ENCODE results near the gene SNED1.

The SNED1 gene

GRCh38 chr2:241121008-241121407 is 122.6 kb downstream of the SNED1 start:
- ATAC-seq (no peak), DNase-seq (no peak)
- no peaks in the 10 kb centered on the region for H3K27me3 Mint-ChIP-seq
- H3K9me3 Mint-ChIP-seq = peaks cover 5 to 10% of the 10 kb centered on the region in 2 donors
- peaks cover 25% of the 10 kb centered on the region for H3K4me1 Mint-ChIP-seq
- no peak overlapping the region for H3K27ac Mint-ChIP-seq
- no peak overlapping the region for H3K4me3 Mint-ChIP-seq

GRCh38 chr2:241122376-241123002 is 124.1 kb downstream of the SNED1 start:
- no peak overlapping the region for H3K27ac Mint-ChIP-seq
- ATAC-seq (no peak), DNase-seq (no peak)
- no peaks in the 10 kb centered on the region for H3K27me3 Mint-ChIP-seq
- peaks cover 5 to 10% of the 10 kb centered on the region in 2 donors for H3K9me3 Mint-ChIP-seq
- H3K4me1 Mint-ChIP-seq = peaks cover 35% of the 10 kb centered on the region
- no peak overlapping the region for H3K4me3 Mint-ChIP-seq

GRCh38 chr2:241123816-241124536 is 125.6 kb downstream of the SNED1 start:
- Mint-ChIP-seq H3K27ac (peak overlapping the region; percentile 11 to 72), H3K4me1 (peaks cover 50% of the 10 kb centered on the region), H3K4me3 (peak overlapping the region; percentile 46 to 63), H3K27me3 (no peaks in the 10 kb centered on the region), H3K9me3 (peaks cover 5 to 10% of the 10 kb centered on the region in 2 donors)
- DNase-seq (no peak), ATAC-seq (peak; percentile 33)

DNA sequence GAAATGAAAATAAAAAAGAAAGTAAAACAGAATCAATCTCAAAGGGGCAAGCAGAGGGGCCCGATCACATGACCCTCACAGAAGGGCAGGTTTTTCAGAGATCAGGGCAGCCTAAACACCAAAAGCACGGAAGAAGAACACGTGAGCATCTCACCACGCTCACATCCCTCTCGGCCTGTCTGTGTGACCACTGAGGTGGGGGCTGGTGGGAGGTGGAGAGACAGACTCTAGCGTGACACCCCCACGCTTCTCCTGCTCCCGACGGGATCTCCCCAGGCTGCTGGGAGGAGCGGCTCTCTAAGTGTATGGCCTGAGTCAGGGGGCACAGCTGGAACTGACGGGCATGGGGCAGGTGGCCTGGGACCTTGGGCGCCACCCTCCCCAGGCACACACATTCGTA is 127.2 kb downstream of the SNED1 start:
- H3K9me3 Mint-ChIP-seq = peaks cover 0 to 4% of the 10 kb centered on the region in 2 donors
- H3K4me3 Mint-ChIP-seq = peak overlapping the region; percentile 40 to 52
- peaks cover 55% of the 10 kb centered on the region for H3K4me1 Mint-ChIP-seq

GRCh38 chr2:241126201-241126611 is 127.8 kb downstream of the SNED1 start:
- Mint-ChIP-seq H3K9me3 (no peaks in the 10 kb centered on the region), H3K4me3 (peak overlapping the region; percentile 40 to 52), H3K27ac (peak overlapping the region in 1 of 2 donors; percentile 19), H3K27me3 (no peaks in the 10 kb centered on the region), H3K4me1 (peaks cover 55% of the 10 kb centered on the region)
- DNase-seq (no peak), ATAC-seq (no peak)

More for the DNA sequence above, 127.2 kb downstream of the SNED1 start:
- Mint-ChIP-seq H3K27me3 (no peaks in the 10 kb centered on the region), H3K27ac (peak overlapping the region in 1 of 2 donors; percentile 76)
- ATAC-seq = no peak
- no peak for DNase-seq

- H3K4me3 Mint-ChIP-seq = peak overlapping the region in 1 of 2 donors; percentile 85
- H3K4me1 Mint-ChIP-seq = peaks cover 55% of the 10 kb centered on the region
- H3K27ac Mint-ChIP-seq = peak overlapping the region in 1 of 2 donors; percentile 33
- no peaks in the 10 kb centered on the region for H3K27me3 Mint-ChIP-seq
- ATAC-seq (no peak), DNase-seq (no peak)
- no peaks in the 10 kb centered on the region for H3K9me3 Mint-ChIP-seq
Observed at GRCh38 chr2:241126771-241127202, 128.4 kb downstream of the SNED1 start.

DNA sequence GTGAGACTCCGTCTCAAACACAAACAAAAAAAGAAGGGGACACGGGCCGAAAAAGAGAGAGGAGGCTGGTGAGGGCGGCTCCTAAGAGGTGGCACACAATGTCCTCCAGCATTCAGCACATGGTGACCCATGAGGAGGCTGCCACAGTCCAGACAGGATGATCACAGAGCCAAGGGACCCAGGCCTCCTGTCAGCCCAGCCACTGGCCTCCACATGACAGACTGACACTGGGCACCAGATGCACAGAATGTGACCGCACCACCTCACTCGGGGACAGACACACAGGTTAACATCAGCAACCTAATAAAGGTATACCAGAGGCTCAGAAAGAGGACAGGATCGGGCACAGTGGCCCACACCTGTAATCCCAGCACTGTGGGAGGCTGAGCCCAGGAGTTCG is 129.8 kb downstream of the SNED1 start:
- Mint-ChIP-seq H3K9me3 (no peaks in the 10 kb centered on the region), H3K4me1 (peaks cover 59% of the 10 kb centered on the region), H3K27ac (peak overlapping the region; percentile 100), H3K4me3 (peak overlapping the region; percentile 78 to 85), H3K27me3 (no peaks in the 10 kb centered on the region)
- DNase-seq = no peak
- no peak for ATAC-seq

DNA sequence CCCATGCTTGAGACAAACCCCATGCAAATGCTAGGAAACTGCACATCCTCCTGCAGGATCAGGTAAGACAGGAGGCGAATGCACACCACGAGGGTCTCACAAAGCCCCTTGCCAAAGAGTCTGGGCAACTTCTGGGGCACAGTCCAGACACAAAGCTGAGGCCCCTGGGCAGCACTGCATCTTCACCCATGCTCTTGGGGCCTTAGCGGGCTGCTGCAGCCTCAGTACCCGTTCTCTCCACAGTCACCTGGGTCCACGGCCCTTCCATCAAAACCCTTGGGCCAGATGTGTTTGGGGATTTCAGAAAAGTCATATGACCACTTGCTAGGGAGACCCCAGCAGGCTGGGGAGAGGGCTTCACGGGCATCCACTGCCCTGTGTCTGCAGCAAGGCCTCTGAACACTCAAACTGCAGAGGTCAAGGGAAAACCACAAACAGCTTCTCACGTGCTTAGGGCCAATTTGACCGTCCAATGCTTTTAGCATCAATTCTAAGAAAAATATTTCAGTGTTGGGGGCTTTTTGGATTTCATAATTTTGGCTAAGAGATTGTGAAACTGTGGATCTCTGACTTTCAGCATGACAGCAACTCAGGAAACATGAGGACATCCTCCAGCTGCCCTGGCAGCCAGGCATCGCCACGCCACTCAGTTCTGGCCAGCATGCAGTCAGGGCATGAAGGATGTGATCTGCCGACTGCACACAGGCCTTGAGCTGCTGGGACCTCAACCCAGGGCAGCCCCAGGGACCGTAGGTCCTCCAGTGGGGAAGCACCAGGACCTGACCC is 130.9 kb downstream of the SNED1 start:
- DNase-seq (no peak), ATAC-seq (no peak)
- peak overlapping the region; percentile 8 to 28 for H3K4me3 Mint-ChIP-seq
- H3K4me1 Mint-ChIP-seq = peaks cover 54% of the 10 kb centered on the region
- H3K27me3 Mint-ChIP-seq = no peaks in the 10 kb centered on the region
- H3K27ac Mint-ChIP-seq = peak overlapping the region; percentile 82 to 91
- H3K9me3 Mint-ChIP-seq = no peaks in the 10 kb centered on the region

DNA sequence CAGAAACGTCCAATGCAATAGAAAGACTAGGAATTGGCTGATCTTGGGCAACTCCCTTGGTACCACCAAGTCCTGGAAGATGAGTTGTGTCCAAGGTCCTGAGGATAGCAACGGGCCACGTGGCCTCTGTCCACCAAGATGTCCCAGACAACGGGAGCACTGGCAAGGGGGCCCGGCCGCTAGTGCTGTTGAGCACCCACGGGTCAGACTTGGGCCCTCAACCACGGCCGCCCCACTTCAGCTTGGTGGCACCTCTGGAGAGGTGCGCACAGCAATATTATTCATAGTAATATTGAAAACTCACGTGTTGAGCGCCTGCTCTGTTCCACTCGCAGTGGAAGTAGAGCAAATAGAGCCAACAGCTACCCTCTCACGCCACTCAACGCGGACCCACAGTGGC is 131.9 kb downstream of the SNED1 start:
- peak overlapping the region in 1 of 2 donors; percentile 50 for H3K27ac Mint-ChIP-seq

GRCh38 chr2:241131531-241131930 is 133.1 kb downstream of the SNED1 start:
- Mint-ChIP-seq H3K27ac (no peak overlapping the region), H3K9me3 (no peaks in the 10 kb centered on the region), H3K4me3 (no peak overlapping the region), H3K27me3 (no peaks in the 10 kb centered on the region), H3K4me1 (peaks cover 40% of the 10 kb centered on the region)
- no peak for ATAC-seq
- DNase-seq = no peak

More for the DNA sequence above, 131.9 kb downstream of the SNED1 start:
- DNase-seq = no peak
- no peaks in the 10 kb centered on the region for H3K9me3 Mint-ChIP-seq
- H3K4me1 Mint-ChIP-seq = peaks cover 52% of the 10 kb centered on the region
- no peak overlapping the region for H3K4me3 Mint-ChIP-seq
- H3K27me3 Mint-ChIP-seq = no peaks in the 10 kb centered on the region
- ATAC-seq = no peak

GRCh38 chr2:241132538-241133435 is 134.4 kb downstream of the SNED1 start:
- H3K27ac Mint-ChIP-seq = no peak overlapping the region
- no peak for ATAC-seq
- DNase-seq = no peak
- no peaks in the 10 kb centered on the region for H3K27me3 Mint-ChIP-seq
- no peak overlapping the region for H3K4me3 Mint-ChIP-seq
- peaks cover 28% of the 10 kb centered on the region for H3K4me1 Mint-ChIP-seq
- H3K9me3 Mint-ChIP-seq = no peaks in the 10 kb centered on the region

GRCh38 chr2:241133436-241133820 is 135.0 kb downstream of the SNED1 start:
- Mint-ChIP-seq H3K4me1 (peaks cover 21% of the 10 kb centered on the region), H3K4me3 (no peak overlapping the region), H3K27ac (peak overlapping the region in 1 of 2 donors; percentile 19), H3K27me3 (no peaks in the 10 kb centered on the region), H3K9me3 (no peaks in the 10 kb centered on the region)
- no peak for DNase-seq
- no peak for ATAC-seq

GRCh38 chr2:241134711-241135110 is 136.3 kb downstream of the SNED1 start:
- no peaks in the 10 kb centered on the region for H3K9me3 Mint-ChIP-seq
- H3K27ac Mint-ChIP-seq = peak overlapping the region in 1 of 2 donors; percentile 6
- no peaks in the 10 kb centered on the region for H3K27me3 Mint-ChIP-seq
- no peak for DNase-seq
- ATAC-seq = peak; percentile 28
- H3K4me1 Mint-ChIP-seq = peaks cover 8% of the 10 kb centered on the region
- no peak overlapping the region for H3K4me3 Mint-ChIP-seq

GRCh38 chr2:241135737-241136136 is 137.3 kb downstream of the SNED1 start:
- ATAC-seq = no peak
- no peak overlapping the region for H3K27ac Mint-ChIP-seq
- no peaks in the 10 kb centered on the region for H3K27me3 Mint-ChIP-seq
- DNase-seq = no peak
- H3K4me3 Mint-ChIP-seq = no peak overlapping the region
- H3K9me3 Mint-ChIP-seq = no peaks in the 10 kb centered on the region
- H3K4me1 Mint-ChIP-seq = peaks cover 5% of the 10 kb centered on the region

DNA sequence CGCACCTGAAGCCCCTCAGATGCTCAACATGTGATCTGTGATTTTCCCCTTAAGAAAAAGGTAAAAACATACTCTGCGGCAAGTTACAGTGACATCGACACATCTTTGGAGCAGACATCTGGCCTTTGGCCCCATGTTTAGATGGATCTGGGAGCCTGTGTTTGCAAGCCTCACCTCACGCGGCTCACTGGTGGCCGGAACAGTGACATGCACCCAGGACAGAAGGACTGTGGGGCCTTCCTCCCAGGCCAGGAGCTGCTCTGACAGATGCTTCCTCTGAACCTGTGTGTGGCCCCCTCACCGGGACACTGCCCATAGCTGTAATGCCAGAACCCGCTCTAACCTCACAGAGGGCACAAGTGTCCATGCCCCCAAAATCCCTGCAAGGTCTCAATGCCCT is 137.8 kb downstream of the SNED1 start:
- ATAC-seq = no peak
- Mint-ChIP-seq H3K27ac (no peak overlapping the region), H3K4me1 (peaks cover 5% of the 10 kb centered on the region), H3K4me3 (no peak overlapping the region), H3K27me3 (no peaks in the 10 kb centered on the region), H3K9me3 (no peaks in the 10 kb centered on the region)
- no peak for DNase-seq
